Thoracic aorta (tissue), 2 donors: ENCODE data around the gene RXFP3. TPM values are rescaled to one million over a fixed set of nuclear protein-coding genes. Genes with fewer than 3 reads are reported as not detected.

ENCODE experiments used
- ATAC-seq: fragments of 150-250 bp; one replicate; pipeline ENCODE4 v1.8.0; 2017; ENCODE audit warnings: low read depth; ENCODE audit not compliant: insufficient number of reproducible peaks, low FRiP score
- DNase-seq: peaks from one replicate; pipeline ENCODE4 v3.0.0-alpha.2; 2020; ENCODE audit warnings: low spot score
- H3K27ac ChIP-seq, 2 donors: fragments of 200-600 bp; sonication (generic); 1 replicate in 1 of 2; 2 replicates in 1 of 2; pipeline ENCODE4 v1.5.1; 2016; ENCODE audit warnings: mild to moderate bottlenecking in 2 of 2, moderate library complexity in 2 of 2
- H3K27me3 ChIP-seq: fragments of 200-600 bp; sonication (generic); replicated peaks from 2 replicates; pipeline ENCODE4 v1.6.0; 2016; ENCODE audit warnings: mild to moderate bottlenecking; ENCODE audit not compliant: insufficient read depth
- H3K36me3 ChIP-seq: fragments of 200-600 bp; sonication (generic); one replicate; pipeline ENCODE4 v1.5.1; 2016
- H3K4me1 ChIP-seq, 2 donors: fragments of 200-600 bp; sonication (generic); 1 replicate in 1 of 2; 2 replicates in 1 of 2; pipeline versions ENCODE4 v1.5.1 to v1.6.0; 2016; ENCODE audit warnings: low read depth in 2 of 2, mild to moderate bottlenecking in 1 of 2; ENCODE audit not compliant: control insufficient read depth in 1 of 2
- H3K4me3 ChIP-seq: fragments of 200-600 bp; sonication (generic); 2 replicates; pipeline ENCODE4 v1.5.1; 2016; ENCODE audit warnings: mild to moderate bottlenecking
- H3K9me3 ChIP-seq: fragments of 200-600 bp; sonication (generic); 2 replicates; pipeline ENCODE4 v1.5.1; 2016
- total RNA-seq, 2 donors: library from RNA; depleted of rRNA; stranded (reverse); fragments of >200 nt; gene quantifications; one replicate each; pipeline versions ENCODE4 v1.1.0 to v1.2.3, GENCODE V29; 2016
- TF ChIP-seq, protein P1 (sequence below): fragments of 200-600 bp; sonication (generic); IDR thresholded peaks from one replicate; pipeline ENCODE4 v1.5.1; 2019; ENCODE audit warnings: antibody characterized with exemption

Gene RXFP3
- total RNA-seq, 2 donors from 2014 or later: not detected

DNA sequence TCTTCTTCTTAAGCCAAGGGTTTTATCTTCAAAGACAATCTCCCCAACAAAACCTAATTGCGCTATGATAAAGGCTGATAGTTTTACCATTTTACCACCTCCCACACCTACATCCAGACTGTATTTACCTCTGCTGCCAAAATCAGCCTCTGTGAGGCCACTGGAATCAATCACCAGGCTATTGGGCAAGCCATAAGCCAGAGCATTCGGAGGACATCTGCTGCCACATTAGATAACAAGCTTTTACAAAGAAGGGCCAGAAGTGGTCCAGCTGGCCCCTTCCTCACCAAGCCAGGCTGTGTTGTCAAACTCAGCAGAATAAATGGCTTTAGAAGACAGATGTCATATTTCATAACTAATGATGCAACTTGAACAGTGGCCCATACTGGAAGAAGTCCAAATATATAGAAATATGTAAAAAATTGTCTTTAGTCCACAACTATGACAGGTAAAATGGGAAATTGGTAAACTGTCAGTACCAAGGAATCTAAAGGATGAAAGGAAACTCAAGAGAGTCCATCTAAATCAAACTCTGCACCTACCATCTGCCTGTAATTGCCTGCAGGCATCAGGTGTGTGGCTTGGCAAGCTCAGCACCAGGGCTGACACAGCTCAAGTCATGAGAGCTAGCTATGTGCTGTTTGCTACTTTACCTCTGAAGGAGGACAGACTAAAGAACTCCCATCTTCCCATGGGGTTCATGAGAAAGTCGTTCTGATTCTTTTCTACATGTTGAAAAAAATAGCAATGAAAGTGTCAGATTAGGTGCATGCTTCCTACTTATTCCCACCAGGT, 32.2 kb downstream of the RXFP3 start:
- no peak for ATAC-seq
- no peaks in the 10 kb centered on the region for H3K27me3 ChIP-seq
- H3K9me3 ChIP-seq: no peaks in the 10 kb centered on the region
- TF ChIP-seq, protein P1, sequence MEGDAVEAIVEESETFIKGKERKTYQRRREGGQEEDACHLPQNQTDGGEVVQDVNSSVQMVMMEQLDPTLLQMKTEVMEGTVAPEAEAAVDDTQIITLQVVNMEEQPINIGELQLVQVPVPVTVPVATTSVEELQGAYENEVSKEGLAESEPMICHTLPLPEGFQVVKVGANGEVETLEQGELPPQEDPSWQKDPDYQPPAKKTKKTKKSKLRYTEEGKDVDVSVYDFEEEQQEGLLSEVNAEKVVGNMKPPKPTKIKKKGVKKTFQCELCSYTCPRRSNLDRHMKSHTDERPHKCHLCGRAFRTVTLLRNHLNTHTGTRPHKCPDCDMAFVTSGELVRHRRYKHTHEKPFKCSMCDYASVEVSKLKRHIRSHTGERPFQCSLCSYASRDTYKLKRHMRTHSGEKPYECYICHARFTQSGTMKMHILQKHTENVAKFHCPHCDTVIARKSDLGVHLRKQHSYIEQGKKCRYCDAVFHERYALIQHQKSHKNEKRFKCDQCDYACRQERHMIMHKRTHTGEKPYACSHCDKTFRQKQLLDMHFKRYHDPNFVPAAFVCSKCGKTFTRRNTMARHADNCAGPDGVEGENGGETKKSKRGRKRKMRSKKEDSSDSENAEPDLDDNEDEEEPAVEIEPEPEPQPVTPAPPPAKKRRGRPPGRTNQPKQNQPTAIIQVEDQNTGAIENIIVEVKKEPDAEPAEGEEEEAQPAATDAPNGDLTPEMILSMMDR: no peak
- DNase-seq: no peak
- no peaks in the 10 kb centered on the region for H3K4me1 ChIP-seq
- H3K36me3 ChIP-seq: no peaks in the 10 kb centered on the region
- H3K27ac ChIP-seq: no peak overlapping the region
- H3K4me3 ChIP-seq: no peak overlapping the region

DNA sequence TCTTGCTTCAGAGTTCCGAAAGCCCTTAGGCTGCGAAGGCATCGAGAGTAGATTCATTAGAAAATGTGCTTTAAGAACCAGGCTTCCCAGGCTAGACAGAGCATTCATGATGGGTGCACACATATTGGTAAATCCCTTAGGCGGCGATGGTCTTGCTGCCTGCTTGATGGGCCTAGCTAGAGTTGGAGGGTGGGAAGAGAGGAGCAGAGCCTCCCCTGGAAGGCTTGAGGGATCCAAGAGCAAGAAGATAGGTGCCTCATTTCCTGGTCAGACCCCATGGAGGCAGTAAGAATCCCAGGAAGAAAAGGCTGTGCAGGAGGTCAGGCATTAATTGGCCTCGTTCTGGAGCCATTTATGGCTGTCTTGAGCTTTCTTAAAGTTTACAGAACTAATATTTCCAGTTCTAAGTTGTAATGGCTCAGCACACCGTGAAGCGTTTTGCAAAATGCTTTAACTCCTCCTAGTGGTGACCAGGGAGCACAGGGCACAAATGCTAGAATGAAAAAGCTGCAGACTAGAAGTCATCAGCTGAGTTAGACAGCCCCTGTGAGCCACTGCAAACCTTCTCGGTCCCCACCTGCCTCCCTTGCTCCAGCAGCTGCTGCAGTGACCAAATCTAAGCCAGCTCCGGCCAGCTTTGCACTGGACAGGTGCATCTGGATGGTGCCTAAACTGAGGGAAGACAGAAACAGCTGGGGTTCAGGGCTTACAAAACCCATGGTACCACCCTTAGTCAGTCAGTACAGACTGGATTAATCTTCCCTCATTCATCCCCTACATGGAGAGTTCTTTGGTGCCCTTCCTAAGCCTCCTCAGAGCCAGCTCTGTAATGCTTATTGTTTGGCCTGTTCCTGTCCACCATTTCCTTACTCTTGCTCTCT, 33.6 kb downstream of the RXFP3 start:
- TF ChIP-seq, protein P1: peak; percentile 71
- DNase-seq: no peak
- peak; percentile 54 for ATAC-seq
- Histone ChIP-seq H3K9me3 (no peaks in the 10 kb centered on the region), H3K4me1 (no peaks in the 10 kb centered on the region), H3K27me3 (no peaks in the 10 kb centered on the region), H3K4me3 (no peak overlapping the region), H3K27ac (no peak overlapping the region), H3K36me3 (no peaks in the 10 kb centered on the region)

DNA sequence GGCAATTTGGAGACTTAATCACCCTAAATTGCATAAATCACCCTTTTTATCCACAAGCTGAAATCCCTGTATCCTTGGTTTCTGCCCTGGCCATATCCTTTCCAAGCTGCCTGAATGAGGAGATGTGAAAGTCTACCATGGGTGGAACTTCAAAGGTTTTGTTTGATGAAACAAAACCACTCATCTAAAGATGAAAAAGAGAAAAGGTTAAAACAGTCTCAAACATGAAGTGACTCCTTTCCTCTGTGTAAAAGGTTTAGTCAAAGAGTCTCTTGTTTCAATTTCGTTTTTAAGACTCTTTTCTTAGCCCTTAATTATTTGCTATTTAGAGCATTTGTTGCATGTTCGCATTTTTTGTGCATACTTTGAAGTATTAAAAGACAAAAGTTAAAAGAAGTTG, 37.1 kb downstream of the RXFP3 start:
- H3K9me3 ChIP-seq: no peaks in the 10 kb centered on the region
- no peak overlapping the region for H3K27ac ChIP-seq
- H3K36me3 ChIP-seq: no peaks in the 10 kb centered on the region
- peaks cover 0 to 7% of the 10 kb centered on the region in 2 donors for H3K4me1 ChIP-seq
- DNase-seq (no peak), ATAC-seq (no peak)
- TF ChIP-seq, protein P1: no peak
- no peak overlapping the region for H3K4me3 ChIP-seq
- no peaks in the 10 kb centered on the region for H3K27me3 ChIP-seq

DNA sequence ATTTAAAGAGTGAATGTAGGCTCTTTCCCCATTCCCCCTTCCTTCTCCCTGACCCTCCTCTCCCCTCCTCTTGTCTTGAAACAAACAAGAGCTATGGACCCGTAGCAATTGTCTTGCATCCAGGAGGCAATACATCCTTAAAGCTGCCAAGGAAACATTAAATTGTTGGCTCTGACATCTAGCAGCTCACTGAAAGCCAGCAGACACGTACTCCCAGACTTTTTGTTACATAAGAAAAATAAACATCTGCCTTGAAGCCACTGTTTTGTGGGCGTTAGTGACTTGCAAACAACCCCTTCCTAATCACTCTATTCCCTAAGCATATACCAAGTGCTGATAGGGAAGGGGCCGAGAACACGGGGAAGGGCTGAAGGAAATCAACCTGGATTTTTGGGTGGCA, 39.7 kb downstream of the RXFP3 start:
- Histone ChIP-seq H3K9me3 (no peaks in the 10 kb centered on the region), H3K27ac (no peak overlapping the region), H3K27me3 (no peaks in the 10 kb centered on the region), H3K4me1 (peaks cover 0 to 7% of the 10 kb centered on the region in 2 donors), H3K36me3 (no peaks in the 10 kb centered on the region), H3K4me3 (no peak overlapping the region)
- TF ChIP-seq, protein P1: no peak
- ATAC-seq (no peak), DNase-seq (no peak)

DNA sequence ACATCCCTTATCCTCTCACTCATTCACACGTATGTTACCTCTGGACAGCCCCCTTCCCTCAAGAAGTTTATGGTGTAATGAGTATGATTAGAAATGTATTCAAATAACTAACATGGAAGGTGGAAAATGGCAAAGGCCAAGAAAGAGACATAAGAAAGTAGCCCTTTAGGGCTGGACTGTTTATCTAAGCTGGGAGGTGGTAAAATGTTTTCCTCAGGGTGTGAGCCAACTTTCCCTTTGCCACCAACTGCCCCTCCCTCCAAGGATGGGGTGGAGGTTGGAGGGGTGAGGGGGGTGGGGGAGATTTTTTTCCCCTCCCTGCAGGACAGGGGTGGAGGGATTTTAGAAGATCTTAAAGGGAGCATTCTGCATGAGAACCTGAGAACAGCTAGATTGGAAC, 40.1 kb downstream of the RXFP3 start:
- ATAC-seq: no peak
- TF ChIP-seq, protein P1: no peak
- peaks cover 0 to 7% of the 10 kb centered on the region in 2 donors for H3K4me1 ChIP-seq
- DNase-seq: no peak
- no peak overlapping the region for H3K27ac ChIP-seq
- no peak overlapping the region for H3K4me3 ChIP-seq
- H3K36me3 ChIP-seq: no peaks in the 10 kb centered on the region
- H3K9me3 ChIP-seq: no peaks in the 10 kb centered on the region
- H3K27me3 ChIP-seq: no peaks in the 10 kb centered on the region
